Peyer's patch (tissue), 4 donors: Measurements from ENCODE around the gene CDK11A.
"Not testable (repeated sequence)": the region's sequence is repeated elsewhere in the genome, so short reads cannot be mapped to it uniquely, and the experiment has no call there.

Experiments
- CTCF ChIP-seq, 6 experiments: fragments of 450-650 bp in 4 of 6; fragments of 200-600 bp in 2 of 6; sonication (generic) in 1 of 6; IDR thresholded peaks; one replicate each; pipeline ENCODE4 v1.5.1; 2017 to 2019; ENCODE audit warnings: antibody characterized with exemption in 6 of 6, mild to moderate bottlenecking in 3 of 6, moderate library complexity in 1 of 6
- POLR2A ChIP-seq, 2 donors: fragments of 450-650 bp; IDR thresholded peaks; one replicate each; pipeline ENCODE4 v1.5.1; 2017; ENCODE audit warnings: antibody characterized with exemption in 2 of 2, mild to moderate bottlenecking in 2 of 2, moderate library complexity in 2 of 2

GRCh38 chr1:1699061-1699460, 25.1 kb downstream of the CDK11A start:
- not testable (repeated sequence) for TF ChIP-seq CTCF, POLR2A (IDR thresholded peaks at IDR 0.05)
